ENCODE measurements around the gene MTREX. TPM values are rescaled to one million over a fixed set of nuclear protein-coding genes. Genes with fewer than 3 reads are reported as not detected.

The MTREX gene
- total RNA-seq, 1 donor from 2014 or later: 68.7 TPM

DNA sequence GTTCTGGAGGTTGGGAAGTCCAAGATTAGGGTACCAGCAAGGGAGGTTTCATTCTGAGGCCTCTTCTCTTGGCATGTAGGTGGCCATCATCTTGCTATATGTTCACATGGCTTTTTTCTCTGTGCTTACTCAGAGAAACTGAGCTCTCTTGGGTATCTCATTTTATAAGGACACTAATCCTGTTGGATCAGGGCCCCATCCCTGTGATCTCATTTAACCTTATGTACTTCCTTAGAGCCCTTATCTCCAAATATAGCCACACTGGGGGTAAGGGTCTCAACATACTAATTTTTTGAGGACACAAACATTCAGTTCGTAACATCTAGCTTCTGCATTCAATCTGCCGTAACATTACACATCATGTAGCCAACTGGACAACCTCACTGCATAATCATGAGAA lies 6.9 kb upstream of the MTREX start:
- peaks cover 80% of the 10 kb centered on the region for H3K79me2 ChIP-seq (ENCODE audit: insufficient read depth, low read length)
- peaks cover 7% of the 10 kb centered on the region for H3K4me1 ChIP-seq (ENCODE audit: insufficient read depth, low read length)
- H3K27ac Mint-ChIP-seq (ENCODE audit: unreplicated experiment): no peak overlapping the region
- peaks cover 18% of the 10 kb centered on the region for H3K36me3 Mint-ChIP-seq (ENCODE audit: low read depth, unreplicated experiment)
- TF ChIP-seq EZH2 (IDR thresholded peaks at IDR 0.05; ENCODE audit: insufficient read depth, low read length): no peak
- TF ChIP-seq, protein P1, sequence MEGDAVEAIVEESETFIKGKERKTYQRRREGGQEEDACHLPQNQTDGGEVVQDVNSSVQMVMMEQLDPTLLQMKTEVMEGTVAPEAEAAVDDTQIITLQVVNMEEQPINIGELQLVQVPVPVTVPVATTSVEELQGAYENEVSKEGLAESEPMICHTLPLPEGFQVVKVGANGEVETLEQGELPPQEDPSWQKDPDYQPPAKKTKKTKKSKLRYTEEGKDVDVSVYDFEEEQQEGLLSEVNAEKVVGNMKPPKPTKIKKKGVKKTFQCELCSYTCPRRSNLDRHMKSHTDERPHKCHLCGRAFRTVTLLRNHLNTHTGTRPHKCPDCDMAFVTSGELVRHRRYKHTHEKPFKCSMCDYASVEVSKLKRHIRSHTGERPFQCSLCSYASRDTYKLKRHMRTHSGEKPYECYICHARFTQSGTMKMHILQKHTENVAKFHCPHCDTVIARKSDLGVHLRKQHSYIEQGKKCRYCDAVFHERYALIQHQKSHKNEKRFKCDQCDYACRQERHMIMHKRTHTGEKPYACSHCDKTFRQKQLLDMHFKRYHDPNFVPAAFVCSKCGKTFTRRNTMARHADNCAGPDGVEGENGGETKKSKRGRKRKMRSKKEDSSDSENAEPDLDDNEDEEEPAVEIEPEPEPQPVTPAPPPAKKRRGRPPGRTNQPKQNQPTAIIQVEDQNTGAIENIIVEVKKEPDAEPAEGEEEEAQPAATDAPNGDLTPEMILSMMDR (IDR thresholded peaks at IDR 0.05; ENCODE audit: insufficient read depth, low read depth, low read length): no peak
- H3K4me3 Mint-ChIP-seq (ENCODE audit: unreplicated experiment): no peak overlapping the region
- FAIRE-seq (no peak), DNase-seq (ENCODE audit: low read depth) (no peak)
- no peaks in the 10 kb centered on the region for H3K27me3 ChIP-seq (ENCODE audit: insufficient read depth, low read length)
- H3K9ac ChIP-seq (ENCODE audit: low read length): no peak overlapping the region
- H3K4me3 ChIP-seq (ENCODE audit: insufficient read depth, low read depth, low read length): no peak overlapping the region
- H3K9me3 Mint-ChIP-seq (ENCODE audit: unreplicated experiment): peaks cover 4% of the 10 kb centered on the region
- H3K27ac ChIP-seq (ENCODE audit: low read depth, low read length): no peak overlapping the region
- peaks cover 31% of the 10 kb centered on the region for H4K20me1 ChIP-seq (ENCODE audit: insufficient read depth, low read length)
- peaks cover 6% of the 10 kb centered on the region for H3K4me1 Mint-ChIP-seq (ENCODE audit: low read depth, unreplicated experiment)
- no peak overlapping the region for H2AFZ ChIP-seq (ENCODE audit: low read depth, low read length)
- peaks cover 6% of the 10 kb centered on the region for H3K36me3 ChIP-seq (ENCODE audit: insufficient read depth, low read length)
- H3K9me3 ChIP-seq (ENCODE audit: insufficient read depth, low read depth, low read length): no peaks in the 10 kb centered on the region
- H3K27me3 Mint-ChIP-seq (ENCODE audit: low read depth, unreplicated experiment): no peaks in the 10 kb centered on the region
- no peak overlapping the region for H3K4me2 ChIP-seq (ENCODE audit: low read length)

DNA sequence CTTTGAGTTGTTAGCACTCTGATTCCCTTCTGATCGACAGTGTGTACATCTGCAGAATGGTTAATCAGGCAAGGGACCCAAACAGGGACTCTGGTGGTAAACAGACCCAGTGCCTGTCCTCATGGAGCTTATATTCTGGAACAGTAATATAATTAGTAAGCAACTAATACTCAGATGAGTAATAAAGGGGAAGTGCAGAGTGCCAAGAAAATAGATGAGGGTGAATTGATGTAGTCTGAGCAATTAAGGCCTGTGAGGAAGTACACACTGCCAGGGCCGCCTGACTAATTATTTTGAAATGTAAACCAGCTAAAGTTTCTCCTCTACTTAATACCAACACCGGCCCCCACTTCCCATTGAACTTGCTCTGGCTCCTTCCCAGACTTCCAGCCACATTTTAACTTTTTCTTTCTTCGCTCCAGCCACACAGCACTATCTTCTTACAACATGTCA lies 4.5 kb upstream of the MTREX start:
- FAIRE-seq (no peak), DNase-seq (ENCODE audit: low read depth) (peak; percentile 97)
- Histone ChIP-seq H3K27ac (ENCODE audit: low read depth, low read length) (peak overlapping the region; percentile 40), H3K9ac (ENCODE audit: low read length) (no peak overlapping the region), H3K4me2 (ENCODE audit: low read length) (peak overlapping the region; percentile 72), H3K79me2 (ENCODE audit: insufficient read depth, low read length) (peaks cover 82% of the 10 kb centered on the region), H3K4me3 (ENCODE audit: insufficient read depth, low read depth, low read length) (no peak overlapping the region), H4K20me1 (ENCODE audit: insufficient read depth, low read length) (peaks cover 40% of the 10 kb centered on the region), H3K4me1 (ENCODE audit: insufficient read depth, low read length) (peaks cover 13% of the 10 kb centered on the region), H3K27me3 (ENCODE audit: insufficient read depth, low read length) (no peaks in the 10 kb centered on the region), H3K9me3 (ENCODE audit: insufficient read depth, low read depth, low read length) (no peaks in the 10 kb centered on the region), H2AFZ (ENCODE audit: low read depth, low read length) (no peak overlapping the region), H3K36me3 (ENCODE audit: insufficient read depth, low read length) (peaks cover 6% of the 10 kb centered on the region)
- Mint-ChIP-seq H3K9me3 (ENCODE audit: unreplicated experiment) (peaks cover 4% of the 10 kb centered on the region), H3K4me1 (ENCODE audit: low read depth, unreplicated experiment) (peaks cover 6% of the 10 kb centered on the region), H3K4me3 (ENCODE audit: unreplicated experiment) (peak overlapping the region; percentile 10), H3K27me3 (ENCODE audit: low read depth, unreplicated experiment) (no peaks in the 10 kb centered on the region), H3K36me3 (ENCODE audit: low read depth, unreplicated experiment) (peaks cover 17% of the 10 kb centered on the region), H3K27ac (ENCODE audit: unreplicated experiment) (peak overlapping the region; percentile 3)
- TF ChIP-seq EZH2 (IDR thresholded peaks at IDR 0.05; ENCODE audit: insufficient read depth, low read length): no peak
- TF ChIP-seq, protein P1 (IDR thresholded peaks at IDR 0.05; ENCODE audit: insufficient read depth, low read depth, low read length): no peak

DNA sequence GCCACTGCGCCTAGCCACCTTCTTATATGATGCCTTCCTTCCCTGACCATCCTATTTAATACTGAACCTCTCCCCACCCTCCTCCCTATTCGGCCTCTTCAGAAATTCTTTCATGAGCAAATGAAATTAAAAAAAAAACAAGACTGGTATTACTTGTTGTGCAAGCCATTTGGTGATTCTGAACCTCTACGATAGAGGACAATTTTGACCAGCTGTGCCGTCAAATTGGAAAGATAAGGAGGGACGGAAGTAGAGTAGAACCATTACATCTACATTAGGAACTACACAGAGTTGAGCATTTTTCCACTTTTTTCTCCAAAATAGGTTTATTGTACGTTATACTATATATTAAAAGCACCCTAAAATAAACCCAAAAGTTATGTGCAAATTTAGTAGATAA lies 3.2 kb upstream of the MTREX start:
- Histone ChIP-seq H3K4me1 (ENCODE audit: insufficient read depth, low read length) (peaks cover 13% of the 10 kb centered on the region), H2AFZ (ENCODE audit: low read depth, low read length) (no peak overlapping the region), H3K4me3 (ENCODE audit: insufficient read depth, low read depth, low read length) (no peak overlapping the region), H3K79me2 (ENCODE audit: insufficient read depth, low read length) (peaks cover 87% of the 10 kb centered on the region), H3K9me3 (ENCODE audit: insufficient read depth, low read depth, low read length) (no peaks in the 10 kb centered on the region), H3K4me2 (ENCODE audit: low read length) (no peak overlapping the region), H3K9ac (ENCODE audit: low read length) (no peak overlapping the region), H4K20me1 (ENCODE audit: insufficient read depth, low read length) (peaks cover 40% of the 10 kb centered on the region), H3K27me3 (ENCODE audit: insufficient read depth, low read length) (no peaks in the 10 kb centered on the region), H3K36me3 (ENCODE audit: insufficient read depth, low read length) (peaks cover 6% of the 10 kb centered on the region), H3K27ac (ENCODE audit: low read depth, low read length) (no peak overlapping the region)
- no peak for FAIRE-seq
- Mint-ChIP-seq H3K9me3 (ENCODE audit: unreplicated experiment) (peaks cover 4% of the 10 kb centered on the region), H3K4me1 (ENCODE audit: low read depth, unreplicated experiment) (peaks cover 6% of the 10 kb centered on the region), H3K27ac (ENCODE audit: unreplicated experiment) (no peak overlapping the region), H3K4me3 (ENCODE audit: unreplicated experiment) (no peak overlapping the region), H3K36me3 (ENCODE audit: low read depth, unreplicated experiment) (peaks cover 14% of the 10 kb centered on the region), H3K27me3 (ENCODE audit: low read depth, unreplicated experiment) (no peaks in the 10 kb centered on the region)
- no peak for DNase-seq (ENCODE audit: low read depth)
- TF ChIP-seq EZH2 (IDR thresholded peaks at IDR 0.05; ENCODE audit: insufficient read depth, low read length): no peak
- TF ChIP-seq, protein P1 (IDR thresholded peaks at IDR 0.05; ENCODE audit: insufficient read depth, low read depth, low read length): no peak
